Measurements from ENCODE around the gene TNNT3.

The TNNT3 gene

GRCh38 chr11:1923201-1923956 lies 3.9 kb downstream of the TNNT3 start:
- DNase-seq = peak; percentile 56

GRCh38 chr11:1924181-1924580 lies 4.7 kb downstream of the TNNT3 start:
- peak; percentile 43 for DNase-seq

GRCh38 chr11:1924646-1925372 lies 5.3 kb downstream of the TNNT3 start:
- DNase-seq = peak; percentile 57

GRCh38 chr11:1925373-1926155 lies 6.1 kb downstream of the TNNT3 start:
- DNase-seq = no peak

GRCh38 chr11:1926156-1927025 lies 6.9 kb downstream of the TNNT3 start:
- DNase-seq = no peak

- no peak for DNase-seq
Observed at GRCh38 chr11:1927026-1927847, 7.7 kb downstream of the TNNT3 start.

GRCh38 chr11:1927848-1928469 lies 8.5 kb downstream of the TNNT3 start:
- DNase-seq = no peak

- DNase-seq = no peak
Observed at GRCh38 chr11:1928470-1928890, 9.0 kb downstream of the TNNT3 start.

GRCh38 chr11:1928891-1929541 lies 9.5 kb downstream of the TNNT3 start:
- no peak for DNase-seq

- no peak for DNase-seq
Observed at GRCh38 chr11:1929621-1930461, 10.3 kb downstream of the TNNT3 start.

- DNase-seq = no peak
Observed at GRCh38 chr11:1930462-1930830, 10.9 kb downstream of the TNNT3 start.

- no peak for DNase-seq
Observed at GRCh38 chr11:1931341-1932104, 12.0 kb downstream of the TNNT3 start.

- no peak for DNase-seq
Observed at GRCh38 chr11:1932105-1932480, 12.6 kb downstream of the TNNT3 start.

GRCh38 chr11:1932681-1933080 lies 13.2 kb downstream of the TNNT3 start:
- no peak for DNase-seq

- no peak for DNase-seq
Observed at GRCh38 chr11:1933416-1934334, 14.2 kb downstream of the TNNT3 start.

- no peak for DNase-seq
Observed at GRCh38 chr11:1934335-1935155, 15.0 kb downstream of the TNNT3 start.

Data from activated effector memory CD4-positive, alpha-beta T cell treated with anti-CD3 and anti-CD28 coated beads, Interleukin-2, amount 50 U/mL, for 16 hours (primary cell).